ENCODE data around the gene DCTN2.

DCTN2 gene

GRCh38 chr12:57549203-57549908 is 2.4 kb upstream of the DCTN2 start:
- no peak for DNase-seq

DNA sequence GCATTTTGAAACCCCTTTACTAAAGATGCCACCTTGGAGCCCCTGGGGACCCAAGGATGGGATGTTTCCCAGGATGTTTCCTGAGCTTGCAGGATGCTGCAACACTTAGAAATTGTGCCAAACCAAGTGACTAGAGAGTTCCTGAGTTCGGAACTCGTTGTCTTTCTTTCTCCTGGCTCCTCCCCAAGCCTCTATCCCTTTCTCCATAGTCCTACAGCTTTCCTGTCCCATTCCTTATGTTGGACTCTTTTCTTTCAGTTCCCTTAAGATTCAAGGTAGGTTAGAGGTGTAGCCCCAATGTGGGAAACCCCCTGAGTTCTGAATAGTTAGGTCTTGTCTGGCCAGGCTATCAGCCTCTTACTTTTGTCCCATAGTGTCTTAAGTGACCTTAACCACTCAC is 1.5 kb upstream of the DCTN2 start:
- no peak for DNase-seq

- DNase-seq = no peak
Observed at GRCh38 chr12:57548013-57548315, 972 bp upstream of the DCTN2 start.

DNA sequence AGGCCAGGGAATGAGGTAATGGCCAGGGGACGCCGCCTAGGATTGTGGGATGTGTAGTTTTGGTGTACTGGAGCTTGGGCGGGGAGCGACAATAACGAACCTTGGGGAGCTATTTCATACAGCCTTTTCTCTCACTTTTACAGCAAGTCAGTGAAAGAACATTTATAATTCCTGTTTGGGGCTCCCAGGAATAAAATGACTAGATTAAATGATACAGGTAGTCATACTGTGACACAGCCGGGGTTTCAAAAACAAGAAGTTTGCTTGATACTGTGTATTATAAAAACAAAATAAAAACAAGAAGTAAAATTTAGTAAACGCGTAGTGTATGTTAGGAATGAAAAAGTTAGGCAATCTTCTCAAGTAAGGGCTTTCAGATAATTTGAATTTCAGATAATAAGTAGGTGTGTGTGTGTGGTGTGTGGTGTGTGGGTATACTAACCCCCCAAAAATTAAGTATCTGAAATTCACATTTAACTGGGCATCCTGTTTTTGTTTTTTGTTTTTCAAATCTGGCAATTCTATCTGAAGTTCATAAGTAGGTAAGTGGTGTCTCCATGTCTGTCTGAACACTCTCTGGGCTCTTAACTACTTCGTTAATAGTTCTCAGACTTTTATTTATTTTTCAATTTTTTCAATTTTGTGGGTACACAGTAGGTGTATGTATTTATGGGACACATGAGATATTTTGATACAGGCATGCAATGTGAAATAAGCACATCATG is 458 bp upstream of the DCTN2 start:
- no peak for DNase-seq

DNA sequence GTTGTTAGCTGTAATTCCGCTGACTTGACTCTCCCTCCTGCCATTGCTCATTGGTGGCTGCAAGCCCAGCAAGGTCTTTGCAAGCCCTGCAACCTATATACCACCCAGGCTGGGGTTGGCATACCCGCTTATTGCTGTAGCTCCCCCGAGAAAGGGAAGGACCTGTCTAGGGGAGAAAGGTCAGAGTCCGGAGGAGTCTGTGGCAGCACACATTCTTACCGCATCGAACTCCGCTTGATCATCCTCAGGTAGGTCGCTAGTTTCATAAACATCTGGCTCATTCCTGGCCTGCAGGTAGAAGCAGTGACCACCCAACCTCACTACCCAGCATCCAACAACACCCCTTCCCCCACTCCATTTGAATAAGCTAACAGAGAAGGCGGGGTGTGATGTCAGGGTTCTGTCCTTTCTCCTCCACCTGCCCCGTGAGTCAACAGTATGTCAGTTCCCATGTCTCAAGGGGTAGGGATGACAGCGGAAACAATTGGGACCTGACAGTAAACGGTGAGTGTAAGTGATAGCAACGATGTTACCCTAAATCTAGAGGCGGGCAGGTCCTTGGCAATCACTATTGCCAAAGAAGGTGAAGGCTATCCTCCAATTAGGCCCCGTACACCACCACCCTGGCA is 1.1 kb downstream of the DCTN2 start:
- DNase-seq = no peak

DNA sequence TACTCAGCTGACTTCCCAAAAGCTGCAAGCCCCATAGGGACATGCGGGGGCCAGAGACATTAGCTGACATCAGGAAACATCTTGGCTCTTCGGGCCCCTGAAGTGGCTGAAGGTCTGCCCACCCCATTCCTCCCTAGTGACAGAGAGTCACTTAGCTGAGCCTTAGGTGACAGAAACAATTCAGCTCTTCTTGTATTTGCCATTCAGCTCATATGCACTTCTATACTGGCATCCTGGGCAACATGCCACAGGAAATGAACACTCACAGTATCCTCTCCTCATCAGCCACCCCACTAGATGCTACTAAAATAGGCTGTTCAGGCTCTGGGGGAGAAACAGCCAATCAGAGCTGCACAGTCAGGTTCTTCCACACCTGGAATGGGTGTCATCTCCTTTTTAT is 3.4 kb downstream of the DCTN2 start:
- no peak for DNase-seq

DNA sequence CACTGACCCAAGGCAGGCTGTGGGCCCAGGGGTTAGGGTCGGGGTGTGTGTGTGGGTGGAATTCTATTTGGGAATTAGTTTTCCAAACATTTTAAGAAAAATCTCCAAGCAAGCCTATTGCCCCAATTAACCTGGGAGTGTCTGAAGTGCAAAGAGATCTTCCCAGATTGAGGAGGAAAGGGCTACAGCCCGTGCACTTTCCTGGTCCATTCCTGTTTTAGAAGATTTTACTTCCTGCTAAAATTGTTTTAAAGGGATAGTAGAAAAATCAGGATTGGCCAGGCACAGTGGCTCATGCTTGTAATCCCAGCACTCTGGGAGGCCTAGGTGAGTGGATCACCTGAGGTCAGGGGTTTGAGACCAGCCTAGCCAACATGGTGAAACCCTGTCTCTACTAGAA is 5.3 kb downstream of the DCTN2 start:
- DNase-seq = no peak

DNA sequence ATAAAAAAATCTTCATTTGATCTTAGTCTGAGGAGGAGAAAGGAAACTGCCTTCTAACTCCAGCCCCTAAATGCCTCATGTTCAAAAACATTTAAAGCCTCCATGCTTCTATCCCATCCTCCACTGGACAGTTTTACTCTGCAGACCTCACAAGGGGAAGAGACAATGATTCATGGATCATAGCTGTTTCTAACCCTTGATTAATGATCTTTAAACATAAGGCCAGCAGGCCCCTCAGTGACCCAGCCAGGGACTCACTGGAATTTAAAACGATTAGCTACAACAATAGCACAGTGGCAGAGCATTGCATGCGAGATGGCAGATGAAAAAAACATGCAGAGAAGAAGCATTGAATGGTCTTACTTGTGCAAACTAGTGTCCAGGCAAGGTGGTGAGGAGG is 6.0 kb downstream of the DCTN2 start:
- no peak for DNase-seq

GRCh38 chr12:57539134-57539768 is 7.7 kb downstream of the DCTN2 start:
- no peak for DNase-seq

GRCh38 chr12:57536597-57536942 is 10.4 kb downstream of the DCTN2 start:
- no peak for DNase-seq

GRCh38 chr12:57535764-57536596 is 11.0 kb downstream of the DCTN2 start:
- no peak for DNase-seq

GRCh38 chr12:57534991-57535543 is 11.9 kb downstream of the DCTN2 start:
- DNase-seq = no peak

DNA sequence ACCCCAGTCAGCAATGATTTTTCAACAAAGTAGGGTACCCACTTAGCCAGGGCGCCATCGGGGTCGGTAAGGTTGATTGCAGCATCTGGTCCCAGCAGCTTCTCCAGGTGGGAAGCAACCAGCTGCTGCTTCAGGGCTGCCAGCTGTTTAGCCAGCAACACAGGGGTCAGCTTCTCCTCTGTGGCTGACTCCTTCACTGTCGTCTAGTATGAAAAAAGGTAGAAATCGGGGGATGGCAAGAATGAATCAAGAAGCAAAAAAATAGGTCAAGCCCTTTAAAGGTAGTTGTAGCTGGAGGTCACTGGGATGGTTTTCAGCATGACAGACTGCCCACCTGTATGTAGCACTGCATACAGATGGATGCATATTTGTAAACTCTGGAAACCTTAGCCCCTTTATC is 12.7 kb downstream of the DCTN2 start:
- no peak for DNase-seq

- no peak for DNase-seq
Observed at GRCh38 chr12:57533108-57533507, 13.9 kb downstream of the DCTN2 start.

DNA sequence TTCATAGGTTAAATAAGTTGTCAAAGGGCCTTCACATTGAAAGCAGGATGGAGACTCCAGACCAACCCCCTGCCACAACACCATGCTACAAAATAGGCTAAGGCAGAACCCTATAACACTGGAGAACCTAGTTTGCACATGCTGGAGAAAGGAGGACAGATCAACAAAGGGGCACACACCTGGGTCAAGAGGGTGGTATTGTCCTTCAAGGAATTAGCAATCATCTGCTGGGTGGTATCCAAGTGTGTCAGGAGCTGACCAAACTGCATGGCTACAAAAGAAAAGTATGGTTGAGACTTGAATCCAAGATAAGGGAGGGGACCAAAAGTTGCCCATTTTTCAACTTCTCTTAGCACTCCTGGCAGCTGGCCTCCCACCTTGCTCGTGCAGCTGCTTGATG is 15.2 kb downstream of the DCTN2 start:
- DNase-seq = no peak

GRCh38 chr12:57530396-57531142 is 16.4 kb downstream of the DCTN2 start:
- no peak for DNase-seq

DNA sequence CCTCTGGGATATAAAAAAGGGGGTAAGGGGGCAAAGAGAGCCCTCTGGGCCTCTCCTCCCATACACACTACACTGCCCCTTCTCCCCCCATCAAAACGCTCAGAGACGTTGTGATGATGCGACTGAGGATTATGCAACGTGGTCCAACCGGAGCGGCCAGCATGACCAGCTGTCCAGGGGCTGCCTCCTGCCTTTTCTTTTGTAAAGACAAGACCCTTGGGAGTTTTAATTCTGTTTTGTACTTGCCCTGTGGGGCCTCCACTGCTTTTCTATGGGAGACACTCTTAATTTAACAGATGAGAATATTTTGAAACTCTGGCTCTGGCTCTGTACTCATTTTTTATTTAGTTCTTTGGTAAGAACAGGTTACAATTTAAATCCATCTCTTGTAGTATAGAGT is 17.2 kb downstream of the DCTN2 start:
- DNase-seq = no peak

GRCh38 chr12:57528831-57529555 is 18.0 kb downstream of the DCTN2 start:
- DNase-seq = no peak

- no peak for DNase-seq
Observed at GRCh38 chr12:57528176-57528575, 18.8 kb downstream of the DCTN2 start.

DNA sequence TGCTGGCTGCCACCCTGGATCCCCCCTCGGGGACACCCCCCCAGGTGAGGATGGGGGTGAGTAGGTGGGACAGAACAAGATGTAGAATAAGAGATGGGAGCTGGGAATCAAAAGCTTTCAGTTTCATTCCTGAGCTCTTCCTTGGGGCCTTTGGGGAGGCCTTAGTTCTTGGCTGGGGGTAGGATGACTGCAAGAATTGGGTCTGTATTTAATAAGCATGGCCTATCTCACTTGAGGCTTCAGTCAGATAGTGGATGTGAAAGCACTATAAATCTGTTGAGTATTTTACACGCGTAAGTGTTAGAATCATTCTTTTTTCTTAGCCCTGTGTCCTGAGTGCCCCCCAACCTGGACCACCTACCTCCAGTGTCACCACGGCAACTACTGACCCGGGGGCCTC is 19.8 kb downstream of the DCTN2 start:
- no peak for DNase-seq

DNA sequence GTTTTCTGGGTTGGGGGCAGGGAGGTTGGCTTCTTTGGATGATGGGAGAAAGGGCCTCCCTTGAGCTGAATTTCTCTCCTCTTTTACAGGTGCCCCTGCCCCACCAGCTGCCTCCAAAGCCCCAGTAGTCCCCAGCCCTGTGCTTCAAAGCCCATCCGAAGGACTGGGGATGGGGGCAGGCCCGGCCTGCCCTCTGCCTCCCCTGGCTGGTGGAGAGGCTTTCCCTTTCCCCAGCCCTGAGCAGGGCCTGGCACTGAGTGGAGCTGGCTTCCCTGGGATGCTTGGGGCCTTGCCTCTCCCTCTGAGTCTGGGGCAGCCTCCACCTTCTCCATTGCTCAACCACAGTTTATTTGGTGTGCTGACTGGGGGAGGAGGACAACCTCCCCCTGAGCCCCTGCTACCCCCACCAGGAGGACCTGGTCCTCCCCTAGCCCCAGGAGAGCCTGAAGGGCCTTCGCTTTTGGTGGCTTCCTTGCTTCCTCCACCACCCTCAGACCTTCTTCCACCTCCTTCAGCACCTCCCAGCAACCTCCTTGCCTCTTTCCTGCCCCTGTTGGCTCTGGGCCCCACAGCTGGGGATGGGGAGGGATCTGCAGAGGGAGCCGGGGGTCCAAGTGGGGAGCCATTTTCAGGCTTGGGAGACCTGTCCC is 20.4 kb downstream of the DCTN2 start:
- DNase-seq = no peak

Data from CD4-positive, alpha-beta T cell treated with Interleukin-17A for 1 hour (primary cell).